H1 (cell line): ENCODE results near the gene EIF4ENIF1. TPM values are rescaled to one million over a fixed set of nuclear protein-coding genes. Genes with fewer than 3 reads are reported as not detected.

Experiments
- CTCF ChIA-PET: fragments of 300-600 bp; sonication (Branson Sonifier 250); formaldehyde crosslinking; loops from one replicate; lab custom pipeline; 2021; ENCODE audit not compliant: partially characterized antibody; lab: Charles Lee
- POLR2A ChIA-PET: fragments of 300-600 bp; sonication (Branson Sonifier 250); formaldehyde crosslinking; loops from one replicate; lab custom pipeline; 2021; ENCODE audit warnings: inconsistent platforms; ENCODE audit not compliant: partially characterized antibody; lab: Charles Lee
- DNase-seq, 2 experiments: peaks; one replicate each; pipeline versions ENCODE4 v3.0.0 to v3.0.0-alpha.2; 2010 to 2022; ENCODE audit warnings: low spot score in 2 of 2, low read depth in 1 of 2, mixed read lengths in 1 of 2
- FAIRE-seq: peaks from 2 replicates; lab custom pipeline; 2011; peaks lifted over from hg19 to GRCh38; lab: Jason Lieb, UNC
- H2AFZ ChIP-seq: 2 replicates; pipeline ENCODE4 v1.8.1; 2012; ENCODE audit warnings: low read length, inconsistent platforms
- H2AK5ac ChIP-seq: 2 replicates; pipeline ENCODE4 v1.6.1; 2013; ENCODE audit warnings: low read depth, low read length
- H2BK120ac ChIP-seq: replicated peaks from 2 replicates; pipeline ENCODE3; 2013; ENCODE audit warnings: low read depth, low read length, inconsistent platforms
- H2BK12ac ChIP-seq: 2 replicates; pipeline ENCODE4 v1.6.1; 2013; ENCODE audit warnings: low read depth, low read length
- H2BK15ac ChIP-seq: 2 replicates; pipeline ENCODE4 v1.6.1; 2013; ENCODE audit warnings: low read length
- H2BK20ac ChIP-seq: 2 replicates; pipeline ENCODE4 v1.6.1; 2013; ENCODE audit warnings: low read length
- H2BK5ac ChIP-seq: 2 replicates; pipeline ENCODE4 v1.6.1; 2013; ENCODE audit warnings: low read depth, low read length
- H3K14ac ChIP-seq: 2 replicates; pipeline ENCODE4 v1.6.1; 2013; ENCODE audit warnings: inconsistent platforms; ENCODE audit not compliant: insufficient read length
- H3K18ac ChIP-seq: 2 replicates; pipeline ENCODE4 v1.6.1; 2013; ENCODE audit warnings: low read length; ENCODE audit errors: extremely low read depth
- H3K23ac ChIP-seq: 2 replicates; pipeline ENCODE4 v1.6.1; 2013; ENCODE audit warnings: inconsistent platforms; ENCODE audit not compliant: insufficient read length
- H3K23me2 ChIP-seq: 2 replicates; pipeline ENCODE4 v1.6.1; 2013; ENCODE audit warnings: low read depth, low read length
- H3K27ac ChIP-seq: 2 replicates; pipeline ENCODE4 v1.6.1; 2011; ENCODE audit warnings: low read depth, low read length, inconsistent platforms
- H3K27me3 ChIP-seq, 4 experiments: replicated peaks in 1 of 4; 1 replicate in 1 of 4; 2 replicates in 3 of 4; pipeline versions ENCODE4 v1.6.1 to v1.8.1; 2011 to 2013; ENCODE audit warnings: low read length in 3 of 4, mild to moderate bottlenecking in 3 of 4, inconsistent platforms in 2 of 4, mixed read lengths in 2 of 4, moderate library complexity in 1 of 4; ENCODE audit not compliant: control insufficient read depth in 3 of 4, insufficient read depth in 3 of 4; ENCODE audit errors: extremely low read depth in 1 of 4
- H3K36me3 ChIP-seq, 4 experiments: 2 replicates each; pipeline versions ENCODE4 v1.6.1 to v1.8.1; 2011 to 2013; ENCODE audit warnings: mild to moderate bottlenecking in 4 of 4, low read length in 3 of 4, moderate library complexity in 2 of 4, control low read depth in 1 of 4, inconsistent platforms in 1 of 4; ENCODE audit not compliant: insufficient read depth in 4 of 4, control insufficient read depth in 2 of 4
- H3K4ac ChIP-seq: replicated peaks from 2 replicates; pipeline ENCODE3; 2013; ENCODE audit warnings: low read length, low read depth, mixed read lengths, inconsistent platforms; ENCODE audit not compliant: insufficient read length
- H3K4me1 ChIP-seq, 4 experiments: replicated peaks in 1 of 4; 1 replicate in 1 of 4; 2 replicates in 3 of 4; pipeline versions ENCODE4 v1.6.1 to v1.8.1; 2011 to 2013; ENCODE audit warnings: low read length in 3 of 4, inconsistent platforms in 2 of 4, mixed read lengths in 1 of 4; ENCODE audit not compliant: insufficient read depth in 4 of 4, control insufficient read depth in 3 of 4
- H3K4me2 ChIP-seq, 2 experiments: 2 replicates each; pipeline versions ENCODE4 v1.6.1 to v1.8.1; 2011 to 2013; ENCODE audit warnings: low read depth in 2 of 2, low read length in 2 of 2, control low read depth in 1 of 2, inconsistent platforms in 1 of 2, mild to moderate bottlenecking in 1 of 2; ENCODE audit not compliant: insufficient read depth in 1 of 2
- H3K4me3 ChIP-seq, 4 experiments: fragments of 200-600, 300-600 bp in 1 of 4; sonication (generic), shearing (Covaris generic), sonication (Bioruptor Twin) in 1 of 4; 2 replicates each; pipeline versions ENCODE4 v1.5.1 to v1.8.1; 2011 to 2016; ENCODE audit warnings: low read length in 4 of 4, low read depth in 3 of 4, control low read depth in 2 of 4, inconsistent platforms in 2 of 4, mild to moderate bottlenecking in 2 of 4, mixed read lengths in 1 of 4, moderate library complexity in 1 of 4; ENCODE audit not compliant: insufficient read depth in 2 of 4; ENCODE audit errors: extremely low read depth in 1 of 4
- H3K56ac ChIP-seq: replicated peaks from 2 replicates; pipeline ENCODE3; 2013; ENCODE audit warnings: low read depth, mild to moderate bottlenecking, mixed read lengths, low read length, inconsistent platforms; ENCODE audit not compliant: insufficient read length
- H3K79me1 ChIP-seq: 2 replicates; pipeline ENCODE4 v1.6.1; 2013; ENCODE audit warnings: low read depth, low read length, control low read depth
- H3K79me2 ChIP-seq, 2 experiments: 2 replicates each; pipeline versions ENCODE4 v1.6.1 to v1.8.1; 2012 to 2013; ENCODE audit warnings: low read length in 2 of 2, mild to moderate bottlenecking in 2 of 2, inconsistent platforms in 1 of 2; ENCODE audit not compliant: insufficient read depth in 2 of 2, control insufficient read depth in 1 of 2
- H3K9ac ChIP-seq, 4 experiments: replicated peaks in 1 of 4; 1 replicate in 1 of 4; 2 replicates in 3 of 4; pipeline versions ENCODE4 v1.6.1 to v1.8.1; 2011 to 2013; ENCODE audit warnings: low read depth in 3 of 4, low read length in 3 of 4, control low read depth in 2 of 4, mild to moderate bottlenecking in 2 of 4, moderate library complexity in 2 of 4, inconsistent platforms in 1 of 4; ENCODE audit errors: extremely low read depth in 1 of 4
- H3K9me3 ChIP-seq, 2 experiments: 2 replicates each; pipeline versions ENCODE4 v1.6.1 to v1.8.1; 2012 to 2013; ENCODE audit warnings: mild to moderate bottlenecking in 2 of 2, moderate library complexity in 2 of 2, control low read depth in 1 of 2, inconsistent platforms in 1 of 2, low read depth in 1 of 2, low read length in 1 of 2, mixed read lengths in 1 of 2; ENCODE audit not compliant: insufficient read depth in 2 of 2
- H4K20me1 ChIP-seq, 2 experiments: replicated peaks in 1 of 2; 2 replicates each; pipeline versions ENCODE3 to v1.8.1; 2011 to 2013; ENCODE audit warnings: inconsistent platforms in 2 of 2, low read length in 2 of 2, mild to moderate bottlenecking in 1 of 2; ENCODE audit not compliant: insufficient read depth in 2 of 2, control insufficient read depth in 1 of 2
- H4K5ac ChIP-seq: 2 replicates; pipeline ENCODE4 v1.6.1; 2013; ENCODE audit warnings: low read length, low read depth, mixed read lengths, inconsistent platforms; ENCODE audit not compliant: insufficient read length
- H4K8ac ChIP-seq: 2 replicates; pipeline ENCODE4 v1.8.0; 2013; ENCODE audit warnings: mild to moderate bottlenecking, moderate library complexity, low read length, inconsistent platforms; ENCODE audit not compliant: insufficient read depth; ENCODE audit errors: extremely low read depth
- H4K91ac ChIP-seq: replicated peaks from 2 replicates; pipeline ENCODE3; 2013; ENCODE audit warnings: low read length, mixed read lengths, inconsistent platforms; ENCODE audit not compliant: insufficient read length
- CBX5 ChIP-seq: fragments of 300-800, 300-1000 bp; sonication (generic); IDR thresholded peaks from 2 replicates; pipeline ENCODE4 v1.7.1; 2016; ENCODE audit warnings: antibody characterized with exemption, low read length, low read depth
- CHD1 ChIP-seq: IDR thresholded peaks from 2 replicates; pipeline ENCODE4 v1.6.1; 2012; ENCODE audit warnings: low read depth, low read length, improper control_type of control experiment
- CHD2 ChIP-seq: IDR thresholded peaks from 2 replicates; pipeline ENCODE4 v1.6.1; 2012; ENCODE audit warnings: low read length, improper control_type of control experiment
- CTBP2 ChIP-seq: IDR thresholded peaks from 2 replicates; pipeline ENCODE4 v1.7.0; 2011; ENCODE audit warnings: borderline replicate concordance, mild to moderate bottlenecking, moderate library complexity, mixed read lengths, low read length; ENCODE audit not compliant: insufficient read depth, insufficient read length
- EGR1 ChIP-seq: IDR thresholded peaks from 2 replicates; pipeline ENCODE4 v1.6.1; 2011; ENCODE audit warnings: low read depth, low read length, borderline replicate concordance
- MAX ChIP-seq: IDR thresholded peaks from 2 replicates; pipeline ENCODE4 v1.6.1; 2012; ENCODE audit warnings: inconsistent platforms
- NRF1 ChIP-seq: IDR thresholded peaks from 2 replicates; pipeline ENCODE4 v1.6.1; 2011; ENCODE audit warnings: mild to moderate bottlenecking, low read depth, low read length, improper control_type of control experiment
- RXRA ChIP-seq: IDR thresholded peaks from 2 replicates; pipeline ENCODE4 v1.6.1; 2011; ENCODE audit warnings: low read depth, mild to moderate bottlenecking, low read length, moderate library complexity; ENCODE audit not compliant: insufficient read depth
- SAP30 ChIP-seq: fragments of 300-600 bp; sonication (generic); IDR thresholded peaks from 2 replicates; pipeline ENCODE4 v1.7.1; 2012; ENCODE audit warnings: low read length, moderate library complexity, mild to moderate bottlenecking, inconsistent platforms; ENCODE audit not compliant: insufficient read depth, insufficient replicate concordance
- WGBS, 2 experiments: shearing (Covaris generic) in 1 of 2; methylation state at CpG; one replicate each; pipeline versions ENCODE4 v1.1.6 to v1.1.7; 2013 to 2015; ENCODE audit warnings: low lambda C conversion rate in 2 of 2, mixed read lengths in 2 of 2, inconsistent platforms in 1 of 2, low coverage in 1 of 2, missing lambda C conversion rate in 1 of 2; ENCODE audit not compliant: insufficient replicate concordance in 2 of 2, insufficient coverage in 1 of 2, insufficient read length in 1 of 2; ENCODE audit errors: extremely low coverage in 1 of 2, missing lambda C conversion rate in 1 of 2; 5-methylcytosine and 5-hydroxymethylcytosine counted together
- polyA plus RNA-seq, 7 experiments: library from polyadenylated mRNA; depleted of rRNA in 3 of 7; stranded (reverse) in 5 of 7; unstranded in 2 of 7; fragments of >200 nt in 5 of 7; fragments of 200-250 nt in 2 of 7; gene quantifications; 1 replicate in 5 of 7; 2 replicates in 1 of 7; 4 replicates in 1 of 7; pipeline versions ENCODE4 v1.2.1 to v1.2.3, GENCODE V29; 2011 to 2013; ENCODE audit warnings: missing spikeins in 2 of 7, mixed read lengths in 2 of 7
- total RNA-seq: library from RNA; stranded (reverse); fragmentation: NEBNext Ultra II Directional; extraction: Animal tissue kit (Norgen Biotek cat#: 25700); gene quantifications from 2 replicates; pipeline ENCODE4 v1.2.1, GENCODE V29; 2021

Gene EIF4ENIF1
- total and polyA plus RNA-seq, 2 of the 8 experiments (the other 6 are each of a cell fraction or from before 2014, with no cell fraction given) = 21.9 to 23.6 TPM

DNA sequence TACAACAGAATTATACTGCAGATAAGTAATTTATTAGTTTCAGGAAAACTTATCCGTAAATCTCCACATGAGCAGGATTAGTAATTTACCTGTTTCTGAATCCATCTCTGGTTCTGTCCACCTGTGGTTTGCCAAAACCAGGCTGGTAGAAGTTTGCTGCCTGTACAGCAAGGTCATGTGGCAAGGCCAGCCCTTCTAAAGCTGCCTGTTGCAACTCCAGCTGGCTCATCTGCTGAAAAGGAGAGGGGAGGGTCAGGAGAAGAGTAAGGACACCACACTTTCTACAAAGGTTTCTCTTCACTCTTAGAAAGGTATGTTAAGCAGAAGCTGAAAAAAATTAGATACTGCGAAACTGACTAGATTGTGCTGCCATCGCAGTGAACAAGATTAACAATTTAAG, 42.3 kb downstream of the EIF4ENIF1 start:
- Histone ChIP-seq H2BK5ac (no peak overlapping the region), H3K9ac (no peak overlapping the region), H2AK5ac (no peak overlapping the region), H3K4me1 (no peaks in the 10 kb centered on the region), H3K79me2 (no peaks in the 10 kb centered on the region), H2AFZ (no peak overlapping the region), H4K8ac (no peak overlapping the region), H3K18ac (no peak overlapping the region), H3K4me3 (no peak overlapping the region), H3K27ac (no peak overlapping the region), H3K27me3 (peaks cover 0 to 1% (median 0%) of the 10 kb centered on the region in 4 experiments; a peak in 1 of 7 replicates), H4K20me1 (peaks cover 0 to 3% of the 10 kb centered on the region in 2 experiments), H2BK12ac (no peak overlapping the region), H3K9me3 (no peaks in the 10 kb centered on the region), H2BK20ac (no peak overlapping the region), H4K5ac (no peak overlapping the region), H3K36me3 (peaks cover 2 to 13% (median 8%) of the 10 kb centered on the region in 4 experiments; a peak in 7 of 8 replicates), H3K56ac (no peak overlapping the region), H4K91ac (no peak overlapping the region), H3K79me1 (no peaks in the 10 kb centered on the region), H3K4ac (no peak overlapping the region), H3K23ac (no peak overlapping the region), H3K4me2 (no peak overlapping the region), H2BK15ac (no peak overlapping the region), H3K23me2 (no peaks in the 10 kb centered on the region), H2BK120ac (no peak overlapping the region), H3K14ac (no peak overlapping the region)
- TF ChIP-seq NRF1 (no peak), CTBP2 (no peak), RXRA (no peak), CBX5 (no peak), CHD2 (no peak), EGR1 (no peak), MAX (no peak), CHD1 (no peak), SAP30 (no peak)
- ChIA-PET CTCF (interaction anchor here (0.8 to 2.1 kb wide), 3 partner anchors 8 to 222 kb away, joined by 4 to 7 read pairs (median 4); no protein-coding TSS in a partner anchor), POLR2A (interaction anchor here (0.6 to 3.8 kb wide), 7 partner anchors 8 to 35 kb away, joined by 3 to 15 read pairs (median 3); no protein-coding TSS in a partner anchor)
- FAIRE-seq (no peak), DNase-seq (no peak)
- 89% methylated on average over 3 of the region's 3 CpGs; no CpG with 5 or more reads in 1 of the 2 experiments for WGBS, 2 experiments
